Measurements from ENCODE around the gene SYNE1.

DNA sequence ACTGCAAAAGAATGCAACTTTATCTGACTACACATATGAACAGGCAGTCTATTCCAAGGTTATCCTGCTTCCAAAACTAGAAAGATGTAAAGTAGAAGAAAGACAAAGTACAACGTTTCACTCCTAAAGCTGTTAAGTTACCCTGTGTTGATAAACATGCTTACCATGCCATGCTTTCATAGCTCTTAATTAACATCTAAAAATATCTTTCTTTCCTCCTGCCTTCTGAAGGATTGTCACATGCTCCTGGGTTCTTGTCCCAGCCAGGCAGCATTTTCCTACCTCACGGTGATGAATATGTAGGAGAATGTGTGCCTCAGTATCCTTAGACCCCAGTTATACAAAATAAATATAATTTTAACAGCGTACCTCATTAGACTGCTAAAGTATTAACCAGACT, 344.6 kb downstream of the SYNE1 start:
- TF ChIP-seq CTCF (IDR thresholded peaks at IDR 0.05) (no peak), POLR2AphosphoS5 (IDR thresholded peaks at IDR 0.05) (no peak), EP300 (IDR thresholded peaks at IDR 0.05) (no peak), POLR2A (IDR thresholded peaks at IDR 0.05) (no peak)

All from upper lobe of left lung (tissue), 4 donors.